ENCODE measurements around the gene DOCK2. TPM values are rescaled to one million over a fixed set of nuclear protein-coding genes. Genes with fewer than 3 reads are reported as not detected.

The DOCK2 gene
- total RNA-seq, 1 experiment from 2014 or later, result 2.2 TPM

GRCh38 chr5:169742771-169743296 lies 105.8 kb downstream of the DOCK2 start:
- BruUV-seq (replicated peaks), result no TSS peak
- intact Hi-C loops (cut with micrococcal nuclease; ENCODE audit: unreplicated experiment), result no loop called here
- no peak for TF ChIP-seq EZH2 (IDR thresholded peaks at IDR 0.05; ENCODE audit: borderline replicate concordance, low read depth, low read length, poor library complexity, severe bottlenecking)
- no peak for TF ChIP-seq CTCF (conservative IDR thresholded peaks at IDR 0.05; ENCODE audit: low read depth, low read length)
- ChIA-PET POLR2A (ENCODE audit: low non-redundant PET) (no interaction called here), CTCF (no interaction called here)
- H3K4me1 ChIP-seq (ENCODE audit: insufficient read depth, low read length, poor library complexity, severe bottlenecking), result no peaks in the 10 kb centered on the region
- H3K27me3 ChIP-seq (replicated peaks; ENCODE audit: insufficient read depth, low read depth, low read length, poor library complexity), result no peaks in the 10 kb centered on the region
- no peak overlapping the region for H3K27ac ChIP-seq (ENCODE audit: low read depth, low read length, poor library complexity, severe bottlenecking)
- no peaks in the 10 kb centered on the region for H3K9me3 ChIP-seq (ENCODE audit: low read depth, low read length, poor library complexity, severe bottlenecking)
- DNase-seq (ENCODE audit: low spot score), result no peak
- no peak overlapping the region for H3K4me3 ChIP-seq (ENCODE audit: low read depth, low read length, poor library complexity, severe bottlenecking)
- H3K36me3 ChIP-seq (ENCODE audit: insufficient read depth, low read length, poor library complexity, severe bottlenecking), result no peaks in the 10 kb centered on the region

DNA sequence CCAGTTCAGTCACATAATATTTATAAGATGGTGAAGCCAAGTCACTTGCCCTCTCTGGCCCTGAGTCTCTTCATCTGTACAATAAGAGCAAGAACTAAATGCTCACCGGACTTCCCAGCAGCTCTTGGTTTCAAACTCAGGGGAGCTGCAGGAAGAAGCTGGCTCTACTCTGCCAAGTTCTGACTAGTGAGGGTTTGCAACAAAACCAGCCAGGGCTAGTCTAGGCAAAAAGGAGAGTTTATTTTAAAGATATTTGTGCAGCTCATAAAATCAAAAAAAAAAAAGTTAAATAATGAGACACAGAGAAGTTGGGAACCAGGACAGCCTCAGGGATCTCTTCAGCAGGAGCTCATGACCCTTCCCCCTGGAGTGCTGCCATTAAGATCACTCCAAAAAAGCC lies 107.3 kb downstream of the DOCK2 start:
- intact Hi-C loops (cut with micrococcal nuclease; ENCODE audit: unreplicated experiment), result no loop called here
- Histone ChIP-seq H3K4me3 (ENCODE audit: low read depth, low read length, poor library complexity, severe bottlenecking) (no peak overlapping the region), H3K36me3 (ENCODE audit: insufficient read depth, low read length, poor library complexity, severe bottlenecking) (no peaks in the 10 kb centered on the region), H3K27me3 (replicated peaks; ENCODE audit: insufficient read depth, low read depth, low read length, poor library complexity) (no peaks in the 10 kb centered on the region), H3K27ac (ENCODE audit: low read depth, low read length, poor library complexity, severe bottlenecking) (no peak overlapping the region), H3K4me1 (ENCODE audit: insufficient read depth, low read length, poor library complexity, severe bottlenecking) (no peaks in the 10 kb centered on the region), H3K9me3 (ENCODE audit: low read depth, low read length, poor library complexity, severe bottlenecking) (no peaks in the 10 kb centered on the region)
- BruUV-seq (replicated peaks), result no TSS peak
- ChIA-PET POLR2A (ENCODE audit: low non-redundant PET) (no interaction called here), CTCF (no interaction called here)
- no peak for TF ChIP-seq EZH2 (IDR thresholded peaks at IDR 0.05; ENCODE audit: borderline replicate concordance, low read depth, low read length, poor library complexity, severe bottlenecking)
- no peak for TF ChIP-seq CTCF (conservative IDR thresholded peaks at IDR 0.05; ENCODE audit: low read depth, low read length)
- no peak for DNase-seq (ENCODE audit: low spot score)

GRCh38 chr5:169745441-169746146 lies 108.5 kb downstream of the DOCK2 start:
- intact Hi-C loops (cut with micrococcal nuclease; ENCODE audit: unreplicated experiment), result no loop called here
- ChIA-PET CTCF (no interaction called here), POLR2A (ENCODE audit: low non-redundant PET) (no interaction called here)
- BruUV-seq (replicated peaks), result no TSS peak
- TF ChIP-seq CTCF (conservative IDR thresholded peaks at IDR 0.05; ENCODE audit: low read depth, low read length) (no peak), EZH2 (IDR thresholded peaks at IDR 0.05; ENCODE audit: borderline replicate concordance, low read depth, low read length, poor library complexity, severe bottlenecking) (no peak)
- DNase-seq (ENCODE audit: low spot score), result no peak
- no peaks in the 10 kb centered on the region for H3K9me3 ChIP-seq (ENCODE audit: low read depth, low read length, poor library complexity, severe bottlenecking)
- no peaks in the 10 kb centered on the region for H3K27me3 ChIP-seq (replicated peaks; ENCODE audit: insufficient read depth, low read depth, low read length, poor library complexity)
- H3K4me1 ChIP-seq (ENCODE audit: insufficient read depth, low read length, poor library complexity, severe bottlenecking), result no peaks in the 10 kb centered on the region
- H3K36me3 ChIP-seq (ENCODE audit: insufficient read depth, low read length, poor library complexity, severe bottlenecking), result no peaks in the 10 kb centered on the region
- no peak overlapping the region for H3K4me3 ChIP-seq (ENCODE audit: low read depth, low read length, poor library complexity, severe bottlenecking)
- H3K27ac ChIP-seq (ENCODE audit: low read depth, low read length, poor library complexity, severe bottlenecking), result no peak overlapping the region

All from A673 (cell line).